Kidney (tissue), 14 donors: Measurements from ENCODE around the gene PTGER3. TPM values are rescaled to one million over a fixed set of nuclear protein-coding genes. Genes with fewer than 3 reads are reported as not detected.

Experiments used
- DNase-seq, 5 donors: peaks; one replicate each; pipeline ENCODE4 v3.0.0-alpha.2; 2013 to 2020
- FAIRE-seq: peaks from 2 replicates; lab custom pipeline; 2012; peaks lifted over from hg19 to GRCh38; lab: Jason Lieb, UNC
- H3K27ac ChIP-seq, 2 donors: one replicate each; pipeline ENCODE4 v1.7.0; 2013; ENCODE audit warnings: low read depth in 2 of 2, low read length in 2 of 2, inconsistent platforms in 1 of 2
- H3K27me3 ChIP-seq: one replicate; pipeline ENCODE4 v1.7.1; 2013; ENCODE audit warnings: low read length, inconsistent platforms; ENCODE audit not compliant: control insufficient read depth, insufficient read depth
- H3K36me3 ChIP-seq, 3 donors: one replicate each; pipeline versions ENCODE4 v1.7.0 to v1.7.1; 2013; ENCODE audit warnings: low read length in 3 of 3, control low read depth in 1 of 3, inconsistent platforms in 1 of 3; ENCODE audit not compliant: insufficient read depth in 3 of 3, control insufficient read depth in 2 of 3
- H3K4me1 ChIP-seq, 3 donors: one replicate each; pipeline versions ENCODE4 v1.7.0 to v1.7.1; 2013; ENCODE audit warnings: low read length in 3 of 3, inconsistent platforms in 1 of 3, low read depth in 1 of 3; ENCODE audit not compliant: control insufficient read depth in 2 of 3, insufficient read depth in 2 of 3
- H3K4me3 ChIP-seq, 3 donors: one replicate each; pipeline versions ENCODE4 v1.7.0 to v1.8.1; 2013; ENCODE audit warnings: low read length in 3 of 3, control low read depth in 1 of 3, inconsistent platforms in 1 of 3
- H3K9ac ChIP-seq, 3 donors: one replicate each; pipeline versions ENCODE4 v1.7.0 to v1.7.1; 2013; ENCODE audit warnings: low read length in 3 of 3, control low read depth in 1 of 3, inconsistent platforms in 1 of 3
- H3K9me3 ChIP-seq, 3 donors: one replicate each; pipeline versions ENCODE4 v1.7.0 to v1.7.1; 2013; ENCODE audit warnings: low read length in 3 of 3, control low read depth in 1 of 3, inconsistent platforms in 1 of 3; ENCODE audit not compliant: control insufficient read depth in 2 of 3, insufficient read depth in 1 of 3
- intact Hi-C: fragments of 100-400 bp; cut with DNase I; formaldehyde crosslinking; loops from one replicate; pipeline ENCODE4 v1.11.1; 2022
- polyA plus RNA-seq: library from polyadenylated mRNA; stranded (reverse); fragments of 350-450 nt; fragmentation: Illumina TruSeq; extraction: RNeasy Lipid Tissue Mini Kit (QIAGEN cat#74804); gene quantifications from one replicate; pipeline ENCODE4 v1.2.3, GENCODE V29; 2014; ENCODE audit warnings: low read depth, low replicate concordance; ENCODE audit not compliant: insufficient read depth
- total RNA-seq: library from RNA; stranded (reverse); fragmentation: NEBNext Ultra II Directional; extraction: Animal tissue kit (Norgen Biotek cat#: 25700); gene quantifications from one replicate; pipeline ENCODE4 v1.2.1, GENCODE V29; 2021
- TF ChIP-seq, protein P1 (sequence below): IDR thresholded peaks from 3 replicates; pipeline ENCODE4 v1.5.1; 2012; ENCODE audit warnings: mild to moderate bottlenecking, moderate library complexity, borderline replicate concordance; ENCODE audit not compliant: insufficient read depth; ENCODE audit errors: extremely low read depth
- donor health status: control.
- donor health status: control.
- donor health status: control.
- donor health status: control.
- donor health status: control.
- donor health status: DM: yes; HTN: yes; CAD: no.
- donor health status: Normal renal cell carcinoma (clear cell type).

PTGER3 gene
- total and polyA plus RNA-seq, 2 donors from 2014 or later, result 9.0 to 102 TPM

DNA sequence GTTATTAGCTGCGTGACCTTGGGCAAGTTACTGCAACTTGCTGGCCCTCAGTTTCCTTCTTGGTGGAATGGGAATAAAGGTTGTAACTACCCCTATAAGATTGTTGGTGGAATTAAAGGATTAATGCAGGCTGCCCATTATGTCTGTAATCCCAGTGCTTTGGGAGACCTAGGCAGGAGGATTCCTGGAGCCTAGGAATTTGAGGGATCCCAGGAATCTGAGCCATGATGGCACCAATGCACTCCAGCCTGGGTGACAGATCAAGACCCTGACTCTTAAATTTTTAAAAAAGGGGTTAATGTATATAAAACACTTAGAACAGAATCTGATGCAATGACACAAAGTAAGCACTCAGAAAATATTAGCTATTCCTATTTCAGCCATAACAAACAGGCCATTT lies 67.3 kb downstream of the PTGER3 start:
- intact Hi-C loops, result no loop called here
- H3K9me3 ChIP-seq, result no peaks in the 10 kb centered on the region
- no peak overlapping the region for H3K27ac ChIP-seq
- TF ChIP-seq, protein P1, sequence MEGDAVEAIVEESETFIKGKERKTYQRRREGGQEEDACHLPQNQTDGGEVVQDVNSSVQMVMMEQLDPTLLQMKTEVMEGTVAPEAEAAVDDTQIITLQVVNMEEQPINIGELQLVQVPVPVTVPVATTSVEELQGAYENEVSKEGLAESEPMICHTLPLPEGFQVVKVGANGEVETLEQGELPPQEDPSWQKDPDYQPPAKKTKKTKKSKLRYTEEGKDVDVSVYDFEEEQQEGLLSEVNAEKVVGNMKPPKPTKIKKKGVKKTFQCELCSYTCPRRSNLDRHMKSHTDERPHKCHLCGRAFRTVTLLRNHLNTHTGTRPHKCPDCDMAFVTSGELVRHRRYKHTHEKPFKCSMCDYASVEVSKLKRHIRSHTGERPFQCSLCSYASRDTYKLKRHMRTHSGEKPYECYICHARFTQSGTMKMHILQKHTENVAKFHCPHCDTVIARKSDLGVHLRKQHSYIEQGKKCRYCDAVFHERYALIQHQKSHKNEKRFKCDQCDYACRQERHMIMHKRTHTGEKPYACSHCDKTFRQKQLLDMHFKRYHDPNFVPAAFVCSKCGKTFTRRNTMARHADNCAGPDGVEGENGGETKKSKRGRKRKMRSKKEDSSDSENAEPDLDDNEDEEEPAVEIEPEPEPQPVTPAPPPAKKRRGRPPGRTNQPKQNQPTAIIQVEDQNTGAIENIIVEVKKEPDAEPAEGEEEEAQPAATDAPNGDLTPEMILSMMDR, result no peak
- FAIRE-seq (no peak), DNase-seq (no peak)
- no peak overlapping the region for H3K4me3 ChIP-seq
- no peaks in the 10 kb centered on the region for H3K36me3 ChIP-seq
- no peaks in the 10 kb centered on the region for H3K27me3 ChIP-seq
- H3K4me1 ChIP-seq, result peaks cover 0 to 6% (median 0%) of the 10 kb centered on the region in 3 donors
- H3K9ac ChIP-seq, result no peak overlapping the region

DNA sequence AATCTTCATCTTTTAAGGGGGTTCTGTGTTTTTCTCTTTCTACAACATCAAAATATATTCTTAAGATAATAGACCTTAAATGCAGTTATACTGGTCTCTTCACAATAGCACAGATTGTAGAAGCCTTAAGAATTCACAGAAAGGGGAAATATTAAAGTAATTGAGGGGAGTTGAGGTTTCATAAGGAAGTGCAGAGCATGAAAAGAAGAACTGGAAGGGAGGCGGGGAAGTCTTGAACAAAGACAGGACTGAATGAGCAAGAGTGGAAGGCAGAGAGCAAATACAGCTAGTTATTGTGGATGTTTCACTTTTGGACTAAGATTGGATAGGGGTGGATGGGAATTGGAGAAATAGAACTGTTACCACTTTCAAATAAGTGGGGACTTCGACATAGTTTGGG lies 67.7 kb downstream of the PTGER3 start:
- H3K4me1 ChIP-seq, result peaks cover 0 to 6% (median 0%) of the 10 kb centered on the region in 3 donors
- no peak overlapping the region for H3K27ac ChIP-seq
- DNase-seq (no peak), FAIRE-seq (no peak)
- H3K27me3 ChIP-seq, result no peaks in the 10 kb centered on the region
- no peak overlapping the region for H3K9ac ChIP-seq
- H3K36me3 ChIP-seq, result no peaks in the 10 kb centered on the region
- intact Hi-C loops, result no loop called here
- TF ChIP-seq, protein P1, result no peak
- H3K4me3 ChIP-seq, result no peak overlapping the region
- no peaks in the 10 kb centered on the region for H3K9me3 ChIP-seq

DNA sequence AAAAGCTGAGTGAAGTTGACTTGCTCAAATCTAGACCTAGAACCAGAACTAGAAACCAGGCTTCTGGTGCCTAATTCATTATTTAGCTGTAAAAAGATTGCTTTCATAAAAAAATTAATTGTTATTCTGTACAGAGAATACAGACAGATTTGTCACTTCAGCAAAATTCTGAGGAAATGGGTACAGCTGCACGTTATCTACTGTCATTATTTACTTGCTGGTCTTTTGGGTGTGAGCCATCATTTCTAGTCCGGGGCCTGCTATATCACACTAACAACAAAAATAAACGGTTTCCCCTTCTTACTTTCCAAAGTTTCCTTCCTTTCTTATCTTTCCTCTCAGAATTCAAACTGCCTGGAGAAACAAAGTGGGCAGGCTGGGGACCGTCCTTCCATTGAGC lies 68.3 kb downstream of the PTGER3 start:
- no peak for FAIRE-seq
- Histone ChIP-seq H3K36me3 (no peaks in the 10 kb centered on the region), H3K9ac (no peak overlapping the region), H3K4me1 (peaks cover 0 to 6% (median 0%) of the 10 kb centered on the region in 3 donors), H3K4me3 (no peak overlapping the region), H3K27me3 (no peaks in the 10 kb centered on the region), H3K27ac (no peak overlapping the region), H3K9me3 (no peaks in the 10 kb centered on the region)
- TF ChIP-seq, protein P1, result no peak
- no peak for DNase-seq
- intact Hi-C loops, result no loop called here

DNA sequence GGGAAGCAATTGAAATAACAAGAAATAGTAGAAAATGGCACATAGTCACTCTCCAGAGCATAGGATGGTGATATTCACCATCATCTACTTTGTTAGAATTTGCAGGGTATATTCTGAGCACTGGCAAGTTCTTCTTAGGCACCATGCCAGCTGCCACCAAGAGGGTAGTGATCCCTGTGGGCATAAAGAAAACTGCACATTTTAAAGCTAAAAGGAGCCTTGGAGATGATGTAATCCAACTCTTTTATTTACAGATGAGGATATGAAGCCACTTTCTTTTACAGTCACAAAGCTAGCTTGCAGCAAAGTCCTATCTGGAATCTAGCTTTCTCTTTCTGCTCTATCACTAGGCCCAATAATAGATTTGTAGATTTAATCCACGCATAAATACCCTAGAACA lies 69.0 kb downstream of the PTGER3 start:
- Histone ChIP-seq H3K9ac (no peak overlapping the region), H3K9me3 (no peaks in the 10 kb centered on the region), H3K4me3 (no peak overlapping the region), H3K27ac (no peak overlapping the region), H3K27me3 (no peaks in the 10 kb centered on the region), H3K4me1 (peaks cover 0 to 6% (median 0%) of the 10 kb centered on the region in 3 donors), H3K36me3 (no peaks in the 10 kb centered on the region)
- FAIRE-seq, result no peak
- TF ChIP-seq, protein P1, result no peak
- intact Hi-C loops, result no loop called here
- no peak for DNase-seq
